ENCODE measurements around the gene MAGEL2. TPM values are rescaled to one million over a fixed set of nuclear protein-coding genes. Genes with fewer than 3 reads are reported as not detected.

The MAGEL2 gene
- total RNA-seq, 1 experiment from 2014 or later, result 9.2 TPM

DNA sequence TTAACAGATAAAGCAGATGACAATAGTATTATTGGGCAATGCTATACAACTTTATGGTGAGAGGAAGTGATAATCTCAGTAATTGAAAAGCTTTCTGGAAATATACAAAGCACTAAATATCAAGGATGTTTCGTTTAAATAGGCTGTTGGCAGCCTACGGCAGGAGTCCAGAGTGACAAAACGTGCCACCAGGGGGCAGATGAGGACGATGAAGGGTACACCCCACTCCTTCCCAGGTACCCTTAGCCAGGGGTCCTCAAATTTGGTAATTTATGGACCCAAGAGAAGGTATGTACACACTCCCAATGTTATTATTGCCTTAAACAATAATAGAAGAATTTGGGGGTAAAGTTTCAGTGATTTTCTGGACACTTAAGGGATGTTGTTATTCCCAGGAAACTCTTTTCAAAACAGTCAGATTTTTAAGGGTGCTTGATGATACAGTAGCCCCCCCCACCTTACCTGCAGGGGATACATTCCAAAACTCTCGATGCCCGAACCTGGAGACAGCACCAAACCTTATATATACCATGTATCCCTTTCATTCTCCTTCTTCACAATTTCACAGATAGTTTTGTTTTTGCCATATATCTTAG lies 1.4 kb upstream of the MAGEL2 start:
- H3T11ph ChIP-seq (ENCODE audit: low read length), result no peak overlapping the region
- no peak overlapping the region for H2BK15ac ChIP-seq (ENCODE audit: low read depth, low read length)
- no peak overlapping the region for H2AK5ac ChIP-seq (ENCODE audit: insufficient read length, low read length)
- no peak overlapping the region for H2BK20ac ChIP-seq (ENCODE audit: low read depth, low read length, poor library complexity, severe bottlenecking)
- peaks cover 0 to 3% (median 0%) of the 10 kb centered on the region in 3 experiments; a peak in 2 of 7 replicates for H3K36me3 Mint-ChIP-seq (ENCODE audit: insufficient read depth in 1 of 3, low read depth in 3 of 3)
- H3K27ac ChIP-seq (ENCODE audit: insufficient read length, low read depth, low read length), result no peak overlapping the region
- peak overlapping the region in 1 of 2 experiments; percentile 70; a peak in 1 of 5 replicates for H3K4me3 Mint-ChIP-seq
- H3K79me1 ChIP-seq (ENCODE audit: insufficient read depth, low read depth, low read length, poor library complexity, severe bottlenecking), result no peaks in the 10 kb centered on the region
- peaks cover 18% of the 10 kb centered on the region for H3K9me3 ChIP-seq (ENCODE audit: control insufficient read depth, low read depth, low read length)
- H3K79me2 ChIP-seq (ENCODE audit: insufficient read depth, low read length), result no peaks in the 10 kb centered on the region
- H3K9ac ChIP-seq (ENCODE audit: extremely low read depth, insufficient read length, low read length), result no peak overlapping the region
- H3K18ac ChIP-seq (ENCODE audit: insufficient read length, low read depth, low read length), result no peak overlapping the region
- no peak overlapping the region for H4K91ac ChIP-seq (ENCODE audit: insufficient read length, low read depth, low read length)
- no peak overlapping the region for H3K4me2 ChIP-seq (ENCODE audit: insufficient read depth, insufficient read length, low read length)
- no peak overlapping the region for H4K8ac ChIP-seq (replicated peaks; ENCODE audit: insufficient read length, low read depth, low read length)
- no peak overlapping the region for H3K14ac ChIP-seq (ENCODE audit: insufficient read depth, low read length)
- no CpG with 5 or more reads among the region's 6 CpGs for WGBS (ENCODE audit: extremely low coverage, insufficient read length, low lambda C conversion rate)
- no peak overlapping the region for H3K27ac Mint-ChIP-seq
- no peaks in the 10 kb centered on the region for H3K27me3 ChIP-seq (ENCODE audit: insufficient read depth, low read length)
- TF ChIP-seq, protein P1, sequence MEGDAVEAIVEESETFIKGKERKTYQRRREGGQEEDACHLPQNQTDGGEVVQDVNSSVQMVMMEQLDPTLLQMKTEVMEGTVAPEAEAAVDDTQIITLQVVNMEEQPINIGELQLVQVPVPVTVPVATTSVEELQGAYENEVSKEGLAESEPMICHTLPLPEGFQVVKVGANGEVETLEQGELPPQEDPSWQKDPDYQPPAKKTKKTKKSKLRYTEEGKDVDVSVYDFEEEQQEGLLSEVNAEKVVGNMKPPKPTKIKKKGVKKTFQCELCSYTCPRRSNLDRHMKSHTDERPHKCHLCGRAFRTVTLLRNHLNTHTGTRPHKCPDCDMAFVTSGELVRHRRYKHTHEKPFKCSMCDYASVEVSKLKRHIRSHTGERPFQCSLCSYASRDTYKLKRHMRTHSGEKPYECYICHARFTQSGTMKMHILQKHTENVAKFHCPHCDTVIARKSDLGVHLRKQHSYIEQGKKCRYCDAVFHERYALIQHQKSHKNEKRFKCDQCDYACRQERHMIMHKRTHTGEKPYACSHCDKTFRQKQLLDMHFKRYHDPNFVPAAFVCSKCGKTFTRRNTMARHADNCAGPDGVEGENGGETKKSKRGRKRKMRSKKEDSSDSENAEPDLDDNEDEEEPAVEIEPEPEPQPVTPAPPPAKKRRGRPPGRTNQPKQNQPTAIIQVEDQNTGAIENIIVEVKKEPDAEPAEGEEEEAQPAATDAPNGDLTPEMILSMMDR (conservative IDR thresholded peaks at IDR 0.05), result peak; percentile 73
- peaks cover 49 to 54% of the 10 kb centered on the region in 2 experiments for H3K9me3 Mint-ChIP-seq
- no peak overlapping the region for H3K23ac ChIP-seq (ENCODE audit: insufficient read length, low read depth, low read length)
- DNase-seq, result no peak
- H2BK12ac ChIP-seq (ENCODE audit: insufficient read length, low read depth, low read length), result no peak overlapping the region
- H3K23me2 ChIP-seq (ENCODE audit: insufficient read length, low read depth, low read length, poor library complexity, severe bottlenecking), result peaks cover 3% of the 10 kb centered on the region
- H4K20me1 ChIP-seq (ENCODE audit: control insufficient read depth, insufficient read depth, insufficient read length), result no peaks in the 10 kb centered on the region
- H3K56ac ChIP-seq (ENCODE audit: insufficient read length, low read depth, low read length), result no peak overlapping the region
- no peaks in the 10 kb centered on the region for H3K27me3 Mint-ChIP-seq (ENCODE audit: low read depth)
- no peak overlapping the region for H3K4ac ChIP-seq (ENCODE audit: low read depth, low read length)
- H3K4me1 ChIP-seq (ENCODE audit: insufficient read depth, low read length), result no peaks in the 10 kb centered on the region
- H2BK5ac ChIP-seq (ENCODE audit: insufficient read length, low read length), result no peak overlapping the region
- H2AFZ ChIP-seq (ENCODE audit: low read length), result no peak overlapping the region
- H4K5ac ChIP-seq (ENCODE audit: insufficient read length, low read depth, low read length), result no peak overlapping the region
- no peak overlapping the region for H2BK120ac ChIP-seq (ENCODE audit: low read depth, low read length, poor library complexity, severe bottlenecking)
- H3K4me1 Mint-ChIP-seq, result peaks cover 7 to 9% of the 10 kb centered on the region in 2 experiments; a peak in 2 of 4 replicates

Data from H9 (cell line).